HG02759 (cell line): Measurements from ENCODE around the gene DCTN1.
"Not testable (repeated sequence)": the region's sequence is repeated elsewhere in the genome, so short reads cannot be mapped to it uniquely, and the experiment has no call there.

Experiments
- ATAC-seq: cut with Tn5 transposase; IDR thresholded peaks from one replicate; pipeline ENCODE4 v1.9.1; 2021; ENCODE audit warnings: mild to moderate bottlenecking, moderate library complexity; ENCODE audit not compliant: unreplicated experiment

The DCTN1 gene

GRCh38 chr2:74372674-74373073 is 7.4 kb downstream of the DCTN1 start:
- ATAC-seq, result no peak

DNA sequence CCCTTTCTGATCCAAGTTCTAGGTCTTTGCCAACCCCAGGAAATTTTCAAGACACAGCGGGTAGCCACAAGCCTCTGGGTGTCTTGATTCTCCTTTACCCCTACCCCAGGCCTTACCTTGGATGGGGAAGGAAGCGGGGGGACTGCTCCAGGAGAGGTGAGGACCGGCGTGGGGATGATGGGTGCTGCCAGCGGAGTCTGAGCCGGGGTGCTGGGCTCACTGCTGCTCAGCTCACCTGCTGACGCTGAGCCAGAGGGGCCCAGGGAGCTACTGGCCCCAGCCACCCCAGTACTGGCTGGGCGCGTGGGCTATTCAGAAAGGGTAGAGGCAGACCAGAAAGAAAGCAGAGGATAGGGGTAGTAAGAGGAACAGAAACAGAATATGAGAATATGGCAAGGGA is 8.7 kb downstream of the DCTN1 start:
- no peak for ATAC-seq

- no peak for ATAC-seq
Measured at GRCh38 chr2:74369976-74370375, 10.1 kb downstream of the DCTN1 start.

DNA sequence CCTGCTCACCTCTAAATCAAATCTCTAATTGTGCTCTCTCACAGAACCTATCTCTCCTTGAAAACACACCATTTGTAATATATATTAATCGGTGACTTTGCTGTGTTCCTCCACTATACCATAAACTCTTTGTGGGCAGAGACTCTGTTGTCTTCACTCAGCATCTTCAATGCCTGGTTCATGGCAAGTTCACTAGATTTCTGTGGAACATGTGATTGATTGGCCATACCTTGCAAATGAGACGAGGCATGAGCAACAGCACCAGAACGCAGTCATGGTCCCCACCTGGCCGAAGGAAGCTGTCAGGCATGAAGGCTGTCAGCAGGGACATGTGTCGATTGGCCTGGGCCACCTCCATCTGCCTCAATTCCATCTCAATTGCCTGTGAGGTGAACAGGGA is 11.6 kb downstream of the DCTN1 start:
- no peak for ATAC-seq

DNA sequence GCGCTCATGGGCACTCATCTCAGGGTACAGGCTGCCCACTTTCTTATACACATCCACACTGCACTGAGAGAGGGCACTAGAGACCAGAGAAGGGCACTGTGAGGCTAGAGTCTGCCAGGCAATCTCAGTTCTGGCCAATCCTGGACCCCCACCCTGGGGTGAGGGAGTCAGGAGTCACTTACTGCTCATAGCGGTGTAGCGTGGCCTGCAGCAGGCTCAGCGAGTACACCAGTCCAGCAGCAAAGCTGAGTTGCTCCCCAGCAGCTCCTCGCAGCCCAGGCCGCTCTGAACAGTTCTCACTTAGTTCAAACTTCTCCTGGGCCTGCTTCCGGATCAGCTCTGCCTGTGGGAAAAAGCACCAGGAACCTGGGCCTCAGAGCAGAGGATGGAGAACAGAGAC is 12.3 kb downstream of the DCTN1 start:
- no peak for ATAC-seq

DNA sequence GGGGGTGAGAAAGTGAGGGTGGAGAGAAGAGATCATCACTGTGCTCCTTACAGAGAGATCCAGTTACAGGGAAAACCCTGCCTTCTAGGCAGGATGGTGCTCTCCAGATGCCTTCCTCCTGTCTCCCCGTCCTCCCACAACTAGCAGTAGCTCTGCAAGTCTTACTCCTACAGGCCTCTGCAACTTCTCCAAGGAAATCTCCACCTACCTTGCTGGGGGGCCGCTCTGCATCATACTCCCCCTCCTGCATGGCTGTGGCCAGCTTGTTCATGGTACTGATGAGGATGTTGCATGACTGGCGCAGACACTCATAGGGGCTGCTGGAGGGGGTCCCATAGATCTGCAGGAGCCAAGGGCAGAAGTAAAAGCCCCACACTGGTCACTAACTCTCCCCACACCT is 14.1 kb downstream of the DCTN1 start:
- no peak for ATAC-seq

DNA sequence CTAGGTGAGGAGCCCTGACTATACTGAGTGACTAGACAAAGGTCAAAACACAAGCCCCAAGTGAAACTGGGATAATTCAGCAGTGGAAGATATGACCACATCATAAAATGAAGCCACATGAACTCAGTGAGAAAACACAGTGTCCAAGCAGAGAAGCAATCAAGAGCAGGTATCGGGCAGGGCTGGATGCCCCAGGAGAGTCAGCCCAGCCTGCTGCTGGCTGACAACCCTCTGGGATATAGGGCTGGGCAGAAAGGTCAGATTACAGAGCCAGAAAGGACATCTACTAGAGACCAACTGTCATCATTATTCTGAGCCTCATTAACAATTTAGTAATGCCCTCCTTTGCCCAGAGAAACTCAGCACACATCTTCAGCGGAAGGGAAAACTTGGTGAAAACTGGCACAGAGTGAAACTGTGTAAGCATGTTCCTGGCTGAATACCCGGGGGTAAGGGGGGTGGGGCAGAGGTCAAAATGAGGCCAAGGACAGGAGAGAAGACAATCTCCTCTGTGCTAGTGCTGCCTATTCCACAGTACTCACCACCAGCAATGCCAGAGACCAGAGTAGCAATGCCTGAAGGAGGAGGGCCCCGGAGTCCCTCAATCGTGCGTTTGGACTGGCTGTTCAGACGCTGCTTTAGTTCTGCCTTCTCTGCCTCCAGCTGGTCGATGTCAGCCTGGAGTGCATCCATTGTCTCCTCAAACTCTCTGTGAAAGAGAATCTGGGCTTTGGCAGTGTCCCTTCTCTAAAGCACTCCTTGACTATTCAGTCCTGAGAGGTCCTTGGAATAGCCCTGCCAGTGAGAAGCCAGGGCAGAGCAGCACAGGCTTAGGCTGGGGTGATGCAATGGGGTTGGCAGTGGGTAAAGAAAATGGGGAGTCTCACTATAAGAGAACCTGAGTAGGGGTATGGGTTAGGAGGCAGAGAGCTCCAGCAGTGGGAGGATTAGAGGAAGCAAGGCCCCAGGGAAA is 15.3 kb downstream of the DCTN1 start:
- ATAC-seq, result no peak

DNA sequence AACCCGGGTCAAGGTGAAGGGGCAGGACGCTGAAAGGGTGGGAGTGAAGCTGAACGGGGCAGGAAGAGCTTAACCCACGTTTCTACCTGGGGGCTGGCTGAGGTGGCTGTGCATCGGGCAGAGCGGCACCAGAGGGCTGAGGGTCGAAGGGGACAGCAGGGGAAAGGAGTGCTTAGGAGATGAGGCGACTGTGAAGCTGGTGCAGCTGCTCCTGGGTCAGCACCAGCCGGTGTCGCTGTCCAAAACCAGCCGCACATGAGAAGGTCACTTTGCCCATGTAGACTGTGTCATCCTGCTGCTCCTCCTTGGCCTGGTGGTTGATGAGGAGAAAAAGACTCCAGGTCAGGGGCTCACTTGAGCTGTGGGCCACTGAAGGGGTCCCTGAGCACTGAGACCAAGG is 18.8 kb downstream of the DCTN1 start:
- no peak for ATAC-seq

GRCh38 chr2:74357627-74358026 is 22.5 kb downstream of the DCTN1 start:
- no peak for ATAC-seq

GRCh38 chr2:74349889-74350288 is 30.2 kb downstream of the DCTN1 start:
- no peak for ATAC-seq

DNA sequence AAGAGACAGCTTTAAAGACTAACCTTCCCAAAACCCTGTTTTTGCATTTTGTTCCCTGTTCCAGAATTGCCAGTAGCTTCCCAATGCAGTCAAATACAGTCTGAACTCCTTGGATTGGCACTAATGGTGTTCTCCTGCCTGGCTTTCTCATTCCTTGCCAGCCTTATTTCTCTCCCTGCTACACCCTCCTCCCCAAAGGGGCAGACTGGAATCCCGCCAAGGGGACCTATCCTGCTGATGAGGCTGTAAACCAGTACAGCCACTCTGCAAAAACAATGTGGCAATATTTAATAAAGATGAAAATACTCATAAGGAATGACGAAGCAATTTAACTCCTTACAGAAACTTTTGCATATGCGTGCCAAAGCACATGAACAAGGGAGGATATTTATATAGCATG is 32.4 kb downstream of the DCTN1 start:
- no peak for ATAC-seq

GRCh38 chr2:74347303-74347702 is 32.8 kb downstream of the DCTN1 start:
- ATAC-seq, result no peak

DNA sequence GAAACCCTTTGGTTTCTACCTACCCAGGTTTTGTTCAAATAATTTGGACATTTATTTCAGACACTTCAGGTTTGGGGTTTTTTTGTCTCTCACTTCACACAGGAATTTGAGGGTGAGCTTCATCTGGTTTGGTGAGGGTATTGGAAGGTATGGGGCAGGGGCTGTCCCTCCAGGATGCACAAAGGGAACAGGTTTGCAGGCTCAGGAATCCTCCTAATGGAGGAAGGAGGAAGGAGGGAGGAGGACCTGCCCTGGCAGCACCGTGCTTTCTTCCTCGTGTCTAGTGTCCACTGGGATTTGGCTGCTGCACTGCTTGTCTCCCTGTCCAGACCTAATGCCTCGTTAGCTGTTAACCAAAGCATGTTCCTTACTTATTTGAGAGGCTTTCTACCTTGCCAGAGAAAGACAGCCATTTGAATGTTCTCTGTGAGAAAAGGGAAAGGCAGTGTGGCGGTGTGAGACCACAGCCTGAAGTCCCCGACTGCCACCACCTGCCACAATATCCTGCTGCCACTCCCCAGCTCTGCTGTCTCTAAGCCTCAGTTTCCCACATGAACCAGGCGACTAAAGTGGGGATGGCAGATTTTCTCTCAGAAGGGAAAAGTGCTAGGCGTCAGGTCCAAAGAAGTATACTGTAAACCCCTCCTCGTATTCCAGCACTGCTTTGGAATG is 34.7 kb downstream of the DCTN1 start:
- no peak for ATAC-seq

GRCh38 chr2:74343316-74343715 is 36.8 kb downstream of the DCTN1 start, which contains the start of gene SLC4A5:
Gene SLC4A5, minus strand, starts transcription at chr2:74343416. Its CDS starts 28,393 bp downstream, at chr2:74315023.
- no peak for ATAC-seq

- not testable (repeated sequence) for ATAC-seq
Measured at GRCh38 chr2:74336227-74336626, 43.9 kb downstream of the DCTN1 start.

DNA sequence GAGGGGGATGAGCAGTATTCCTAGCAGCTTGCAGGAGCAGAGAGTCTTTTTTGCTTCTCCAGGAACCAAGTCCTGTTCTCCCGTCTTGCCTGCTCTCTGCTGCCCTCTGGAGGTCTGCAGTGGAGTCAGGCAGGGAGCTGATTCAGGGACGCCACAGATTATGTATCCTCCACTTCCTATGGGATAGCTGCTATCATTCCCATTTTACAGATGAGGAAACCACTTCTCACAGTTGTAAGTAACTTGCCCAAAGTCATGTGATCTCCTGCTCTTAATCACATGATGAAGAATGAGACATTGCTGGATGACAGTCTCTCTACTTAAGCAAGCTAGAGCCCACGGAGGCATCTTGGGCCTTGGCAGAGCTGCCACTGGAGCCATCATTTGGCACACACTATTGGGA is 45.2 kb downstream of the DCTN1 start:
- no peak for ATAC-seq

- no peak for ATAC-seq
Measured at GRCh38 chr2:74333896-74334586, 46.1 kb downstream of the DCTN1 start.

DNA sequence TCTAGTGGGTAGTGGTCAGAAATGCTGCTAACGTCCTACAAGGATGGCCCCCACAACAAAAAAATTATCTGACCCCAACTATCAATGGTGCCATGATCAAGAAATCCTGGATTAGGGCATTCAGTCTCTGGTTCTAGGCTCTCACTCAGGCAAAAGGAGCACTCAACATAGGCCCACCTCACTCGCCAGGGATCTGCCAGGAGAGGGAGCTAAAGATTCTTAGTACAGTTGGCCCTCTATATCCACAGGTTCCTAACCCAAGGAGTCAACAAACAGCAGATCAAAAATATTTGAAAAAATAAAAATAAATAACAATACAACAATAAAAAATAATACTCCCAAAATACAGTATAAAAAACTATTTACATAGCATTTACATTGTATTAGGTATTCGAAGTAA is 46.9 kb downstream of the DCTN1 start:
- no peak for ATAC-seq

- ATAC-seq, result no peak
Measured at GRCh38 chr2:74332550-74333174, 47.4 kb downstream of the DCTN1 start.

DNA sequence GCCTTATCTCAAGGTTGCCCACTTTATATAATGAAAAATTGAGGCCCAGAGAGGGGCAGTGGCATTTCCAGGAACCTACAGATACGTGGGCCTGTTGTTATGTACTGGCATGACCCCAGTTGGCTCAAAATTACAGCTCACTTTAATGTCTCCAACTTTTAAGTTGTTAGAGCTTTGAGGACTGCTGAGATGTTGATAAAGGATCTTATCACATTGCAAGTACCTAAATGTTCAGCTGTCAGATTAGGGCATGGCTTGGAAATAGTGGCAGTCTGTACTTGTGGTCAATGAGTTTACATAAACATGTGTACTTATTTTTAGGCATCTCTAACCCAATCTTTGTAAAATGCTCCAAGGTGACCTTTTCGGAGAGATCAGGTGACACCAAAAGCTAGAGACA is 51.5 kb downstream of the DCTN1 start:
- no peak for ATAC-seq

DNA sequence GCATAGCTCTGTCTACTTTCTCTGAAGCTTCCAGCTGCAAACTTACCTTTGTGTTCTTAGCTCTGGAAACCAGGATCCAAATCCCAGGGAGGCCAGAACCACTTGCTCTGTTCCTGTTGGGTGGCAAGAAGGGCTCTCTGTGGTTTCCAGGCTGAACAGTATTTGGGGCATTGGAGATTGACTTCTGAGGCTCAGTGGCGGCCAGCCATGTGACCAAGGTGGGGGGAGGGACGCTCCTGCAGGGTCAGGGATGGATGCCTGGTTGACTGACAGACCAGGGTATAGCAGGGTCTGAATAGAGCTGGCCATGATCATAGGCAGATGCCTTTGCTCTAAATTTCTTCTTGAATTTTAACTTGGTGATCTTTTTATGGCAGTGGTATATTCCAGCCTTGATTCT is 52.0 kb downstream of the DCTN1 start:
- ATAC-seq, result no peak
